Upper lobe of left lung (tissue), 6 donors: ENCODE data around the gene CANT1. TPM values are rescaled to one million over a fixed set of nuclear protein-coding genes. Genes with fewer than 3 reads are reported as not detected.
"Not testable (repeated sequence)": the region's sequence is repeated elsewhere in the genome, so short reads cannot be mapped to it uniquely, and the experiment has no call there.

Experiments
- ATAC-seq, 2 donors: fragments of 200-7000 bp; cut with Tn5 transposase; one replicate each; pipeline ENCODE4 v1.9.1; 2022; ENCODE audit warnings: mild to moderate bottlenecking in 2 of 2, moderate library complexity in 2 of 2; ENCODE audit not compliant: low FRiP score in 2 of 2
- DNase-seq, 2 donors: peaks; one replicate each; pipeline ENCODE4 v3.0.0-alpha.2; 2019 to 2020
- H3K27ac ChIP-seq, 4 donors: fragments of 200-600 bp; sonication (generic); one replicate each; pipeline ENCODE4 v1.5.1; 2016 to 2019
- H3K27me3 ChIP-seq, 4 donors: fragments of 200-600 bp; sonication (generic); one replicate each; pipeline ENCODE4 v1.5.1; 2017 to 2019
- H3K36me3 ChIP-seq, 4 donors: fragments of 200-600 bp; sonication (generic); one replicate each; pipeline ENCODE4 v1.5.1; 2016 to 2019
- H3K4me1 ChIP-seq, 4 donors: fragments of 200-600 bp; sonication (generic); one replicate each; pipeline ENCODE4 v1.5.1; 2018 to 2019
- H3K4me3 ChIP-seq, 4 donors: fragments of 200-600 bp; sonication (generic); one replicate each; pipeline ENCODE4 v1.5.1; 2017 to 2019; ENCODE audit warnings: mild to moderate bottlenecking in 2 of 4, moderate library complexity in 1 of 4
- H3K9me3 ChIP-seq, 4 donors: fragments of 200-600 bp; sonication (generic); one replicate each; pipeline ENCODE4 v1.5.1; 2018 to 2019
- CTCF ChIP-seq, 6 experiments: fragments of 450-650 bp in 4 of 6; fragments of 200-600 bp in 2 of 6; sonication (generic) in 2 of 6; IDR thresholded peaks; one replicate each; pipeline ENCODE4 v1.5.1; 2016 to 2019; ENCODE audit warnings: antibody characterized with exemption in 6 of 6
- EP300 ChIP-seq, 4 donors: sonication (generic); formaldehyde crosslinking; IDR thresholded peaks; one replicate each; pipeline ENCODE4 v1.5.1; 2017; ENCODE audit warnings: antibody characterized with exemption in 4 of 4, control low read depth in 2 of 4
- POLR2A ChIP-seq, 4 donors: fragments of 450-650 bp; IDR thresholded peaks; one replicate each; pipeline ENCODE4 v1.5.1; 2016 to 2017; ENCODE audit warnings: antibody characterized with exemption in 4 of 4, mild to moderate bottlenecking in 2 of 4
- POLR2AphosphoS5 ChIP-seq, 2 donors: sonication (generic); formaldehyde crosslinking; IDR thresholded peaks; one replicate each; pipeline ENCODE4 v1.5.1; 2017; ENCODE audit warnings: antibody characterized with exemption in 2 of 2
- WGBS, 2 donors: methylation state at CpG; one replicate each; pipeline ENCODE4 v1.1.5; 2017 to 2018; 5-methylcytosine and 5-hydroxymethylcytosine counted together
- total RNA-seq, 6 donors: library from RNA; depleted of rRNA in 4 of 6; stranded (reverse); fragments of >200 nt in 4 of 6; gene quantifications; one replicate each; pipeline versions ENCODE4 v1.1.0 to v1.2.1, GENCODE V29; 2016 to 2021
- donor health status: DM: no; HTN: no; CAD: no; lungs with moderate emphysema.
- donor health status: DM: no; HTN: yes; CAD: no; lungs with severe emphysema.

Gene CANT1
- total RNA-seq, 6 donors from 2014 or later, result 19.5 to 77.8 (median 38.6) TPM

DNA sequence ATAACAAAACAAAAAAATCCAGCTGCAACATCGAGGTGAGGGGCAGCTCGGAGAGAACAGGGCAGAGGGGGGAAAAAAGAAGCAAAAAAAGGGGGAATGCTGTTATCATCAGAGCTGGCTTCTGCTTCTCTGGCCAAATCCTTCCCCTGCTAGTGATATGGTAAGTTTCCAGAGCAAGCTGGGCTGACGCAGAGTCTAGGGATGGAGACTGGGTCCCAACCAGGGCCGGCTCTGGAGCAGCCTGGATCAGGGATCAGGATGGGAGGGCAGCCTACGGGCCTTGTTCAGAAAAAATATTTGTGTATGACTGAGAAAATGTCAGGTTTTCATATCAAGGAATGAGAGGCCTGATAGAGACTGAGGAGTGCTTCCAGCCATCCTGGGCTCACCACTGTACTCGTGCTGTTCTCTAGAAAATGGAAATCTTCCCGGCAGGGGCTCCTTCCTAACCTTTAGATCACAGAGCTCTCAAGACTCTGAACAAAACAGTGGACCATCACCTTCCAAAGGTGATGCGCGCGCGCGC lies 13.7 kb upstream of the CANT1 start:
- H3K27me3 ChIP-seq, result peaks cover 0 to 5% (median 0%) of the 10 kb centered on the region in 4 donors
- peaks cover 79 to 92% (median 85%) of the 10 kb centered on the region in 4 donors for H3K4me1 ChIP-seq
- peak overlapping the region in 2 of 4 donors; percentile 63 to 78 for H3K4me3 ChIP-seq
- H3K27ac ChIP-seq, result peak overlapping the region; percentile 60 to 81 (median 74)
- no peaks in the 10 kb centered on the region for H3K9me3 ChIP-seq
- DNase-seq, result no peak
- no peaks in the 10 kb centered on the region for H3K36me3 ChIP-seq
- ATAC-seq, result no peak
- WGBS, 2 donors, result 80 to 86% methylated on average over 12 of the region's 12 CpGs
- no peak for TF ChIP-seq POLR2A (IDR thresholded peaks at IDR 0.05)
- TF ChIP-seq EP300 (IDR thresholded peaks at IDR 0.05), result no peak
- no peak for TF ChIP-seq CTCF (IDR thresholded peaks at IDR 0.05)
- no peak for TF ChIP-seq POLR2AphosphoS5 (IDR thresholded peaks at IDR 0.05)

DNA sequence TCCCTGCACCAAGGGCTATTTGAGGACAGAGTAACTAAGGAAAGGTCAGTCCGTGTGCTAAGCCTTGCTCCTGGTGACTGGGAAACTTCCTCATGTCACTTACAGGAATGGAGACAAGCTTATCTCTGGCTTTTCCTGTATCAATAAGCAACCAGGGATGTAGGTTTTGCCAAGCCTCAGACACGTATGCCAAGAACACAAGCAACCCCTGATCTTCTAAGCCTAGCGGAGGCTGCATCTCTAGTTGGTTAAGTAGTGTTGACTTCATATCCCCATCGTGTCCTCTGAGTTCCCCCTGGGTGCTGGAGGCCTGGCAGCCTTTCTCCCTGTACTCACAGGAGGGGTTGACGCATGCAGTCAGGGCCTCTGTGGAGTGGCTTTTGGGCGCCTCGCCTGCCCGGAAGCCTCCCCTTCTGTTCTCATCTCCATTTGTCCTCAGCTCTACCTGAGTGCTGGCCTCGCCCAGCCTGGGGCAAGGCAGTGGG lies 13.0 kb upstream of the CANT1 start:
- peak in 1 of 2 donors; percentile 83 for DNase-seq
- no peaks in the 10 kb centered on the region for H3K9me3 ChIP-seq
- peaks cover 0 to 5% (median 0%) of the 10 kb centered on the region in 4 donors for H3K27me3 ChIP-seq
- 46 to 53% methylated on average over 8 to 9 of the region's 9 CpGs for WGBS, 2 donors
- peak in 1 of 2 donors; percentile 41 for ATAC-seq
- H3K27ac ChIP-seq, result peak overlapping the region; percentile 60 to 81 (median 74)
- no peaks in the 10 kb centered on the region for H3K36me3 ChIP-seq
- TF ChIP-seq EP300 (IDR thresholded peaks at IDR 0.05), result peak; percentile 60 to 96 (median 88)
- TF ChIP-seq CTCF (IDR thresholded peaks at IDR 0.05), result no peak
- TF ChIP-seq POLR2AphosphoS5 (IDR thresholded peaks at IDR 0.05), result peak; percentile 52 to 93
- TF ChIP-seq POLR2A (IDR thresholded peaks at IDR 0.05), result peak in 1 of 4 donors; percentile 23
- no peak overlapping the region for H3K4me3 ChIP-seq
- H3K4me1 ChIP-seq, result peaks cover 74 to 89% (median 78%) of the 10 kb centered on the region in 4 donors

GRCh38 chr17:79021929-79022328 lies 12.4 kb upstream of the CANT1 start:
- not testable (repeated sequence) for H3K27me3 ChIP-seq, H3K9me3 ChIP-seq, DNase-seq, H3K4me3 ChIP-seq, ATAC-seq, H3K36me3 ChIP-seq
- H3K27ac ChIP-seq, result peak overlapping the region; percentile 60 to 81 (median 74)
- peaks cover 68 to 82% (median 72%) of the 10 kb centered on the region in 4 donors for H3K4me1 ChIP-seq
- WGBS, 2 donors, result 75 to 97% methylated on average over 2 of the region's 2 CpGs

- Histone ChIP-seq H3K4me3 (no peak overlapping the region), H3K36me3 (no peaks in the 10 kb centered on the region), H3K4me1 (peaks cover 56 to 72% (median 62%) of the 10 kb centered on the region in 4 donors), H3K27ac (peak overlapping the region; percentile 62 to 81 (median 72)), H3K9me3 (no peaks in the 10 kb centered on the region), H3K27me3 (peaks cover 0 to 5% (median 0%) of the 10 kb centered on the region in 4 donors)
- DNase-seq, result no peak
- TF ChIP-seq POLR2A (IDR thresholded peaks at IDR 0.05) (no peak), EP300 (IDR thresholded peaks at IDR 0.05) (no peak), POLR2AphosphoS5 (IDR thresholded peaks at IDR 0.05) (no peak), CTCF (IDR thresholded peaks at IDR 0.05) (no peak)
- 69 to 70% methylated on average over 2 of the region's 2 CpGs for WGBS, 2 donors
- ATAC-seq, result no peak
These were observed 11.2 kb upstream of the CANT1 start for GRCh38 chr17:79020631-79021301.
